T47D (cell line): ENCODE data around the gene NLN.
"Not testable (repeated sequence)": the region's sequence is repeated elsewhere in the genome, so short reads cannot be mapped to it uniquely, and the experiment has no call there.

Experiments
- DNase-seq, 2 experiments: peaks; one replicate each; pipeline versions ENCODE4 v3.0.0 to v3.0.0-alpha.2; 2011 to 2012; ENCODE audit warnings: low read depth in 1 of 2, low spot score in 1 of 2
- JUND ChIP-seq: IDR thresholded peaks from 2 replicates; pipeline ENCODE4 v1.6.1; 2012; ENCODE audit warnings: low read depth
- in situ Hi-C: cut with HindIII; loops from 2 replicates; pipeline ENCODE4 v1.10.0; 2016; ENCODE audit warnings: low sequenced_read_pairs, low pct_unique_long_range_greater_than_20kb

The NLN gene

GRCh38 chr5:65840071-65840470, 118.1 kb downstream of the NLN start:
- no peak for TF ChIP-seq JUND
- in situ Hi-C loops = no loop called here
- DNase-seq = no peak

GRCh38 chr5:65844763-65845162, 122.8 kb downstream of the NLN start:
- in situ Hi-C loops, DNase-seq: not testable (repeated sequence)

- in situ Hi-C loops = no loop called here
- TF ChIP-seq JUND = no peak
- no peak for DNase-seq
Observed at GRCh38 chr5:65846101-65846500, 124.1 kb downstream of the NLN start.

- in situ Hi-C loops, DNase-seq: not testable (repeated sequence)
Observed at GRCh38 chr5:65847019-65847418, 125.0 kb downstream of the NLN start.

DNA sequence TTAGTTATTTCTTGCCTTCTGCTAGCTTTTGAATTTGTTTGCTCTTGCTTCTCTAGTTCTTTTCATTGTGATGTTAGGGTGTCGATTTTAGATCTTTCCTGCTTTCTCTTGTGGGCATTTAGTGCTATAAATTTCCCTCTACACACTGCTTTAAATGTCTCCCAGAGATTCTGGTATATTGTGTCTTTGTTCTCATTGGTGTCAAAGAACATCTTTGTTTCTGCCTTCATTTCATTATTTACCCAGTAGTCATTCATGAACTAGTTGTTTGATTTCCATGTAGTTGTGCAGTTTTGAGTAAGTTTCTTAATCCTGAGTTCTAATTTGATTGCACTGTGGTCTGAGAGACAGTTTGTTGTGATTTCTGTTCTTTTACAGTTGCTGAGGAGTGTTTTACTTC, 127.9 kb downstream of the NLN start:
- DNase-seq, in situ Hi-C loops: not testable (repeated sequence)

DNA sequence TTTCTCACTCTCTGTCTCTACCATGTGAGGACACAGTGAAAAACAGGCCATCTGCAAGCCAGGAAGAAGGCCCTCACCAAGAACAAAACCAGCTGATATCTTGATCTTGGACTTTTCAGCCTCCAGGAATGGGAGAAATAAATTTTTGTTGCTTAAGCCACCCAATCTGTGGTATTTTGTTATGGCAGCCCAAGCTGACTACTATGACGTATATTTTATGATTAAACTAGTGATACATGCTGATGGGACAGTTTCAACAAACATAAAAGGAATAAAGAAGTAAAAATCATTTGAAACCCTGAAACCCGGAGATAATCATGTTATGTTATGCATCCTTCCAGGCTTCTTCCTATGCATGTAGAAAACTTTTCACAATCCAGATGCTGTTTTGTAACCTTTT, 132.9 kb downstream of the NLN start:
- DNase-seq = no peak
- no peak for TF ChIP-seq JUND
- in situ Hi-C loops = no loop called here

DNA sequence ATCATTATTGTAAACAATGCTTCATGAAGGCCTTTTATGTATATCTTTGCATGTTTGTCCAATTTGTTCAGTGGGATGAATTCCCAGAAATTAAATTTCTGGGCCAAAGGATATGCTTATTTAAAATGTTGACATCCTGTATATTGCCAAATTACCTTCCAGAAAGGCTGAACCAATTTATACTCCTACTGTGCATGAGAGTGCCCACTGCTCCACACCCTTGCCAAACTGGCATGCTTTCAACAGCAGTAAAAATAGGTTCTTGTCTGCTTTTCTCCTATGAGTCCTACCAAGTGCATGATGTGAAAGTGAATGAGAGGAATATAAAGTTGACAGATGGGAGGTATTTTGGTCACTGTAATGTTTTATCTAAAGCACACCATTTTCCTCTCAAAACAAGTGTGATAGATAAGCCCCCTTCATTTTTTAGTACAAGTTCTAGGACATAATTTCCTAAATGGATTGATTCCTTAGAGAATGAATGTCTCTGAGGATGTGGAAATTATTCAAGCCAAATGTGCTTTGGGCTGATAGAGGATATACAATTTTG, 133.8 kb downstream of the NLN start:
- no peak for TF ChIP-seq JUND
- DNase-seq = no peak
- in situ Hi-C loops = no loop called here

- no peak for TF ChIP-seq JUND
- DNase-seq = no peak
- in situ Hi-C loops = no loop called here
Observed at GRCh38 chr5:65856520-65856919, 134.5 kb downstream of the NLN start.

GRCh38 chr5:65858316-65858715, 136.3 kb downstream of the NLN start:
- in situ Hi-C loops = no loop called here
- no peak for TF ChIP-seq JUND
- DNase-seq = no peak

GRCh38 chr5:65861830-65862241, 139.8 kb downstream of the NLN start:
- in situ Hi-C loops = no loop called here
- peak in 1 of 2 experiments; percentile 47 for DNase-seq
- no peak for TF ChIP-seq JUND

- in situ Hi-C loops = no loop called here
- TF ChIP-seq JUND = no peak
- no peak for DNase-seq
Observed at GRCh38 chr5:65862384-65862783, 140.4 kb downstream of the NLN start.

DNA sequence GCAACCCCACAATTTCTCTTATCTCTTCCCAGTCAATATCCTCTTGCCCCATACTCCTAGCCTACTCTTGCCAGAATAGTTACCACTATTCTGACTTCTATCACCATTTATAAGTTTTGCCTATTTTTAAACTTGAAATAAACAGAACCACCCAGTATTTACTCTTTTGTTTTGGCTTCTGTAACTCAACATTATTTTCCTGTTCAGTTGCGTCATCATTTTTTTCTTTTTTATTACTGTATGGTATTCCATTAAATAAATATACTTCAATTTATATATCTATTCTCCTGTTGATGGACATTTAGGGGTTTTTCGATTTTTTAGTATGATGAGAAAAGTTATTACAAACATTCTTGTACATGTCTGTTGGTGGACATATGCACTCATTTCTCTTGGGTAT, 141.7 kb downstream of the NLN start:
- no peak for DNase-seq
- no peak for TF ChIP-seq JUND
- in situ Hi-C loops = no loop called here

- no peak for TF ChIP-seq JUND
- no peak for DNase-seq
- in situ Hi-C loops = no loop called here
Observed at GRCh38 chr5:65866837-65867521, 145.0 kb downstream of the NLN start.

- in situ Hi-C loops = no loop called here
- no peak for TF ChIP-seq JUND
- no peak for DNase-seq
Observed at GRCh38 chr5:65867542-65868195, 145.7 kb downstream of the NLN start.
